Upper lobe of left lung (tissue), 4 donors: ENCODE measurements around the gene SLC23A3.

ENCODE experiments used
- CTCF ChIP-seq, 6 experiments: fragments of 450-650 bp in 4 of 6; fragments of 200-600 bp in 2 of 6; sonication (generic) in 2 of 6; IDR thresholded peaks; one replicate each; pipeline ENCODE4 v1.5.1; 2016 to 2019; ENCODE audit warnings: antibody characterized with exemption in 6 of 6
- EP300 ChIP-seq, 4 donors: sonication (generic); formaldehyde crosslinking; IDR thresholded peaks; one replicate each; pipeline ENCODE4 v1.5.1; 2017; ENCODE audit warnings: antibody characterized with exemption in 4 of 4, control low read depth in 2 of 4
- POLR2A ChIP-seq, 4 donors: fragments of 450-650 bp; IDR thresholded peaks; one replicate each; pipeline ENCODE4 v1.5.1; 2016 to 2017; ENCODE audit warnings: antibody characterized with exemption in 4 of 4, mild to moderate bottlenecking in 2 of 4
- POLR2AphosphoS5 ChIP-seq, 2 donors: sonication (generic); formaldehyde crosslinking; IDR thresholded peaks; one replicate each; pipeline ENCODE4 v1.5.1; 2017; ENCODE audit warnings: antibody characterized with exemption in 2 of 2

DNA sequence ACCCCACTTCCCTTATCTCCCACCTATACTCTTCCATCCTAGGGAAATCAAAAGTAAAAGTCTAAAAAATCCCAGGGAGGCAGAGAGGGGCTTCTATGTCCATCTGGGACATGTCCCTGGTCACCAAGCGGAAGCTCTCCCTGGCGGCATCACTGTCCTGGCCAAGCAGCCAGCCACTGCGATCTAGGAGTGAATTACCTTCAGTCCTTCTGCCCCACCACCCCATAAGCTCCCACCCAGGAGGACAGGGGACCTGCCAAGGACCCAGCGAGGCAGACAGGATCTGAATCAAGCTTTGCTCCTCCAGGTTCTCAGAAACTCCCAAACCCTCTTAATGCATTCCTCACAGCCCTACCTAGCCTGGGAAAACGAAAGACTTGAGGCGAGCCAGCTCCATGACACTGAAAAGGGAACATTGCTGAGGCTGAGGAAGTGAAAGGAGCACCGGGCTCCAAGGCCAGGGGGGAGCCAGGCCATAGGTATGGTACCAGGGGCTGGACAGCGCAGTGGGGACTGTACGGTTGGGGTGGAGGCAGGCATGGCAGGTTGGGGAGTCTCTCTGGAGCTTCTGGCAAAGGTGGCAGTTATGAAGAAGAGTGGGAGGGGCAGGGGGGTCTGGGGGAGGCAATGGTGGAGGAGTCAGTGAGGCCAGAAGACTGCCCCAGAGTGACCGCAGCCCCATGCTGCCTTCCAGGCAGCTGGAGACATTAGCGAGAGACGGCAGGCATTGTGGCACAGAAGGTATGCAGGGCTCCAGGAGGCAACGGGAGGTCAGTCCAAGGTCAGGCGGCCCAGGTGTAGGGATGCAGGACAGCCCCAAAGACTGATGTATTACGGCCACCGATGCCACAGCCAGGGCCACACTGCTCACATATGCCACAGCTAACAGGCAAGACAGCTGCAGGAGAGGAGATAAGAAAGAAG is 2.7 kb upstream of the SLC23A3 start:
- TF ChIP-seq CTCF (IDR thresholded peaks at IDR 0.05) (no peak), EP300 (IDR thresholded peaks at IDR 0.05) (no peak), POLR2A (IDR thresholded peaks at IDR 0.05) (no peak), POLR2AphosphoS5 (IDR thresholded peaks at IDR 0.05) (no peak)
